WTC11 (cell line): ENCODE data around the gene CACNA1D. TPM values are rescaled to one million over a fixed set of nuclear protein-coding genes. Genes with fewer than 3 reads are reported as not detected.

Experiments used
- ATAC-seq: fragments of 200-7000 bp; cut with Tn5 transposase; 2 replicates; pipeline ENCODE4 v1.10.0; 2021; ENCODE audit warnings: mild to moderate bottlenecking, moderate library complexity
- CTCF ChIA-PET: fragments of 300-600 bp; sonication (Branson Sonifier 250); formaldehyde crosslinking; loops from one replicate; lab custom pipeline; 2021; ENCODE audit warnings: antibody characterized with exemption; lab: Charles Lee
- POLR2A ChIA-PET: fragments of 350-600 bp; sonication (Branson Sonifier 250); formaldehyde crosslinking; loops from one replicate; lab custom pipeline; 2021; ENCODE audit warnings: antibody characterized with exemption; lab: Charles Lee
- DNase-seq: peaks from one replicate; pipeline ENCODE4 v3.0.0; 2021; ENCODE audit warnings: low spot score
- H3K27ac Mint-ChIP-seq: 2 replicates; pipeline ENCODE4 v1.8.0; 2021; ENCODE audit warnings: mixed read lengths
- H3K27me3 Mint-ChIP-seq: 2 replicates; pipeline ENCODE4 v1.8.0; 2021; ENCODE audit warnings: low read depth, mild to moderate bottlenecking, moderate library complexity, mixed read lengths
- H3K36me3 Mint-ChIP-seq: 2 replicates; pipeline ENCODE4 v1.8.0; 2021; ENCODE audit warnings: mixed read lengths
- H3K4me1 Mint-ChIP-seq: 2 replicates; pipeline ENCODE4 v1.8.0; 2022; ENCODE audit warnings: mixed read lengths
- H3K4me3 Mint-ChIP-seq: 2 replicates; pipeline ENCODE4 v1.8.0; 2021; ENCODE audit warnings: mild to moderate bottlenecking, moderate library complexity, mixed read lengths
- H3K9me3 Mint-ChIP-seq: 2 replicates; pipeline ENCODE4 v1.8.0; 2021; ENCODE audit warnings: mixed read lengths
- ATF1 ChIP-seq: sonication (generic); formaldehyde crosslinking; IDR thresholded peaks from 2 replicates; pipeline ENCODE4 v1.8.1; 2023; ENCODE audit warnings: mild to moderate bottlenecking, moderate library complexity, missing genetic modification reagents
- CBFB ChIP-seq: sonication (generic); formaldehyde crosslinking; IDR thresholded peaks from 2 replicates; pipeline ENCODE4 v1.8.1; 2022; ENCODE audit warnings: mild to moderate bottlenecking, low read depth, missing genetic modification reagents
- ELF4 ChIP-seq: sonication (generic); formaldehyde crosslinking; IDR thresholded peaks from 2 replicates; pipeline ENCODE4 v1.8.1; 2022; ENCODE audit warnings: low read depth, mild to moderate bottlenecking, moderate library complexity, missing genetic modification reagents
- EMX1 ChIP-seq: fragments of 250-450 bp; sonication (Bioruptor Pico); IDR thresholded peaks from 2 replicates; pipeline ENCODE4 v1.8.0; 2021; ENCODE audit warnings: mild to moderate bottlenecking
- GTF2I ChIP-seq: fragments of 250-450 bp; sonication (Bioruptor Pico); conservative IDR thresholded peaks from 2 replicates; pipeline ENCODE4 v1.4.0; 2021; ENCODE audit warnings: mild to moderate bottlenecking
- KAT7 ChIP-seq: sonication (generic); formaldehyde crosslinking; IDR thresholded peaks from 2 replicates; pipeline ENCODE4 v1.8.1; 2023; ENCODE audit warnings: missing genetic modification reagents, mild to moderate bottlenecking, borderline replicate concordance
- NR3C1 ChIP-seq: sonication (generic); formaldehyde crosslinking; conservative IDR thresholded peaks from 2 replicates; pipeline ENCODE4 v1.8.1; 2023; ENCODE audit warnings: low read depth, mild to moderate bottlenecking, missing genetic modification reagents
- OVOL2 ChIP-seq: fragments of 250-450 bp; sonication (Bioruptor Pico); IDR thresholded peaks from 2 replicates; pipeline ENCODE4 v1.9.0; 2021; ENCODE audit warnings: mild to moderate bottlenecking, borderline replicate concordance
- RELA ChIP-seq: sonication (generic); formaldehyde crosslinking; IDR thresholded peaks from 2 replicates; pipeline ENCODE4 v1.8.1; 2022; ENCODE audit warnings: missing genetic modification reagents, mild to moderate bottlenecking, borderline replicate concordance
- RORB ChIP-seq: fragments of 250-450 bp; sonication (Bioruptor Pico); IDR thresholded peaks from 2 replicates; pipeline ENCODE4 v1.9.0; 2021; ENCODE audit warnings: mild to moderate bottlenecking
- SMAD3 ChIP-seq: sonication (generic); formaldehyde crosslinking; IDR thresholded peaks from 2 replicates; pipeline ENCODE4 v1.8.0; 2022; ENCODE audit warnings: missing genetic modification reagents, mild to moderate bottlenecking, borderline replicate concordance
- ZNF232 ChIP-seq: sonication (generic); formaldehyde crosslinking; IDR thresholded peaks from 2 replicates; pipeline ENCODE4 v1.8.0; 2022; ENCODE audit warnings: mild to moderate bottlenecking, missing genetic modification reagents
- ZNF263 ChIP-seq: sonication (generic); formaldehyde crosslinking; IDR thresholded peaks from 2 replicates; pipeline ENCODE4 v1.8.1; 2022; ENCODE audit warnings: low read depth, mild to moderate bottlenecking, moderate library complexity, missing genetic modification reagents
- ZNF416 ChIP-seq: fragments of 250-450 bp; sonication (Bioruptor Pico); IDR thresholded peaks from 2 replicates; pipeline ENCODE4 v1.9.0; 2021; ENCODE audit warnings: mild to moderate bottlenecking, inconsistent platforms
- ZNF512 ChIP-seq: sonication (generic); formaldehyde crosslinking; IDR thresholded peaks from 2 replicates; pipeline ENCODE4 v1.8.1; 2022; ENCODE audit warnings: missing genetic modification reagents, borderline replicate concordance
- total RNA-seq: library from RNA; stranded (reverse); gene quantifications from 3 replicates; pipeline ENCODE4 v1.2.3, GENCODE V29; 2021
- TF ChIP-seq, protein P1 (sequence below): sonication (generic); formaldehyde crosslinking; IDR thresholded peaks from 2 replicates; pipeline ENCODE4 v1.8.0; 2023; ENCODE audit warnings: missing genetic modification reagents
- TF ChIP-seq, protein P2 (sequence below): sonication (generic); formaldehyde crosslinking; conservative IDR thresholded peaks from 2 replicates; pipeline ENCODE4 v1.8.1; 2022; ENCODE audit warnings: mild to moderate bottlenecking, missing genetic modification reagents
- TF ChIP-seq, protein P3 (sequence below): sonication (generic); formaldehyde crosslinking; IDR thresholded peaks from 2 replicates; pipeline ENCODE4 v1.8.1; 2023; ENCODE audit warnings: mild to moderate bottlenecking, moderate library complexity, missing genetic modification reagents
- TF ChIP-seq, protein P4 (sequence below): fragments of 250-450 bp; sonication (Bioruptor Pico); conservative IDR thresholded peaks from 2 replicates; pipeline ENCODE4 v1.9.0; 2021; ENCODE audit warnings: mild to moderate bottlenecking

Gene CACNA1D
- total RNA-seq, 1 experiment from 2014 or later: 2.3 TPM

- no peak for TF ChIP-seq CBFB
- TF ChIP-seq, protein P1, sequence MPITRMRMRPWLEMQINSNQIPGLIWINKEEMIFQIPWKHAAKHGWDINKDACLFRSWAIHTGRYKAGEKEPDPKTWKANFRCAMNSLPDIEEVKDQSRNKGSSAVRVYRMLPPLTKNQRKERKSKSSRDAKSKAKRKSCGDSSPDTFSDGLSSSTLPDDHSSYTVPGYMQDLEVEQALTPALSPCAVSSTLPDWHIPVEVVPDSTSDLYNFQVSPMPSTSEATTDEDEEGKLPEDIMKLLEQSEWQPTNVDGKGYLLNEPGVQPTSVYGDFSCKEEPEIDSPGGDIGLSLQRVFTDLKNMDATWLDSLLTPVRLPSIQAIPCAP (CRISPR knock-in tag): no peak
Observed at GRCh38 chr3:53804697-53805462, 310.5 kb downstream of the CACNA1D start (continued).

- Mint-ChIP-seq H3K27ac (no peak overlapping the region), H3K4me3 (no peak overlapping the region), H3K36me3 (no peaks in the 10 kb centered on the region), H3K9me3 (no peaks in the 10 kb centered on the region), H3K27me3 (no peaks in the 10 kb centered on the region), H3K4me1 (peaks cover 15% of the 10 kb centered on the region)
- ChIA-PET CTCF (no interaction called here), POLR2A (no interaction called here)
- ATAC-seq: no peak
- no peak for DNase-seq
- TF ChIP-seq, protein P2, sequence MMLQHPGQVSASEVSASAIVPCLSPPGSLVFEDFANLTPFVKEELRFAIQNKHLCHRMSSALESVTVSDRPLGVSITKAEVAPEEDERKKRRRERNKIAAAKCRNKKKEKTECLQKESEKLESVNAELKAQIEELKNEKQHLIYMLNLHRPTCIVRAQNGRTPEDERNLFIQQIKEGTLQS (CRISPR knock-in tag): no peak
- TF ChIP-seq OVOL2 (CRISPR knock-in tag) (no peak), SMAD3 (CRISPR knock-in tag) (no peak), RORB (CRISPR knock-in tag) (no peak), ZNF416 (CRISPR knock-in tag) (no peak), KAT7 (CRISPR knock-in tag) (no peak), ZNF512 (CRISPR knock-in tag) (no peak), RELA (CRISPR knock-in tag) (no peak), ZNF263 (CRISPR knock-in tag) (no peak; the same call in 1 of the 2 replicates), GTF2I (no peak), EMX1 (CRISPR knock-in tag) (no peak), NR3C1 (CRISPR knock-in tag) (no peak), ATF1 (no peak), ELF4 (CRISPR knock-in tag) (no peak), ZNF232 (no peak)
- TF ChIP-seq, protein P3, sequence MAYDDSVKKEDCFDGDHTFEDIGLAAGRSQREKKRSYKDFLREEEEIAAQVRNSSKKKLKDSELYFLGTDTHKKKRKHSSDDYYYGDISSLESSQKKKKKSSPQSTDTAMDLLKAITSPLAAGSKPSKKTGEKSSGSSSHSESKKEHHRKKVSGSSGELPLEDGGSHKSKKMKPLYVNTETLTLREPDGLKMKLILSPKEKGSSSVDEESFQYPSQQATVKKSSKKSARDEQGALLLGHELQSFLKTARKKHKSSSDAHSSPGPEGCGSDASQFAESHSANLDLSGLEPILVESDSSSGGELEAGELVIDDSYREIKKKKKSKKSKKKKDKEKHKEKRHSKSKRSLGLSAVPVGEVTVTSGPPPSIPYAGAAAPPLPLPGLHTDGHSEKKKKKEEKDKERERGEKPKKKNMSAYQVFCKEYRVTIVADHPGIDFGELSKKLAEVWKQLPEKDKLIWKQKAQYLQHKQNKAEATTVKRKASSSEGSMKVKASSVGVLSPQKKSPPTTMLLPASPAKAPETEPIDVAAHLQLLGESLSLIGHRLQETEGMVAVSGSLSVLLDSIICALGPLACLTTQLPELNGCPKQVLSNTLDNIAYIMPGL (CRISPR knock-in tag): no peak
- TF ChIP-seq, protein P4, sequence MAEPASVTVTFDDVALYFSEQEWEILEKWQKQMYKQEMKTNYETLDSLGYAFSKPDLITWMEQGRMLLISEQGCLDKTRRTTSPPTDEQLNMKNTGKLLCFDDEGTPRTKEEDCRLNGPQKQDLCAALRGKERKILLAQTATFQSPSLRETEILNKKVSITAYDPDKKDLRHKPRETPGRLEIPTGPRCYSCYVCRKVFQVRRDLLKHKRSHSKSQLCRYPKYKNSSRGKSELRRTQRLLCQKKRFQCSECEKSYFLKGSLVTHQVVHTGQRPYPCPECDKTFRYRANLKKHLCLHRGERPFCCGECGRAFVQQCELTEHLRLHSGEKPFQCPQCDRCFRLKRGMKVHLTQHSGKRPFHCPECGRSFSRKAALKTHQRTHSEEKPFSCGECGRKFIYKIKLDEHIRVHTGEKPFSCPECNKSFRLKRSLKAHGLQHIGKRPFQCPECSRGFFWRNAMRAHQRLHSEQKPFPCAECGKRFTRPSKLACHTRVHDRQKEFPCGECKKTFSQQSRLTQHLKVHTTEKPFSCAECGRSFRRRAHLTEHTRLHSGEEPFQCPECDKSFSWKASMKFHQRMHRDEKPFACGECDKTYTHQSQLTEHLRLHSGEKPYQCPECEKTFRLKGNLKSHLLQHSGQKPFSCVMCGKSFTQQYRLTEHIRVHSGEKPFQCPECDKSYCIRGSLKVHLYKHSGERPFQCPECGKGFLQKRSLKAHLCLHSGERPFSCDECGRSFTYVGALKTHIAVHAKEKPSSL (CRISPR knock-in tag): no peak
- TF ChIP-seq, protein P1 (CRISPR knock-in tag): no peak
Observed at GRCh38 chr3:53805463-53806159, 311.2 kb downstream of the CACNA1D start.
